ENCODE data around the gene MCOLN1. TPM values are rescaled to one million over a fixed set of nuclear protein-coding genes. Genes with fewer than 3 reads are reported as not detected.

Gene MCOLN1
- total RNA-seq, 1 experiment from 2014 or later, result 15.7 TPM

- Histone ChIP-seq H3K4ac (ENCODE audit: low read depth, low read length) (no peak overlapping the region), H2BK15ac (ENCODE audit: low read depth, low read length) (no peak overlapping the region), H2BK20ac (ENCODE audit: low read depth, low read length, poor library complexity, severe bottlenecking) (no peak overlapping the region), H3K14ac (ENCODE audit: insufficient read depth, low read length) (no peak overlapping the region), H3K79me1 (ENCODE audit: insufficient read depth, low read depth, low read length, poor library complexity, severe bottlenecking) (no peaks in the 10 kb centered on the region), H3K9me3 (ENCODE audit: control insufficient read depth, low read depth, low read length) (no peaks in the 10 kb centered on the region), H3K23me2 (ENCODE audit: insufficient read length, low read depth, low read length, poor library complexity, severe bottlenecking) (no peaks in the 10 kb centered on the region), H4K5ac (ENCODE audit: insufficient read length, low read depth, low read length) (no peak overlapping the region), H3K4me1 (ENCODE audit: insufficient read depth, low read length) (no peaks in the 10 kb centered on the region), H3K9ac (ENCODE audit: extremely low read depth, insufficient read length, low read length) (no peak overlapping the region), H2BK120ac (ENCODE audit: low read depth, low read length, poor library complexity, severe bottlenecking) (no peak overlapping the region), H4K20me1 (ENCODE audit: control insufficient read depth, insufficient read depth, insufficient read length) (no peaks in the 10 kb centered on the region), H3K18ac (ENCODE audit: insufficient read length, low read depth, low read length) (no peak overlapping the region), H3T11ph (ENCODE audit: low read length) (no peak overlapping the region), H3K27me3 (ENCODE audit: insufficient read depth, low read length) (no peaks in the 10 kb centered on the region), H3K4me2 (ENCODE audit: insufficient read depth, insufficient read length, low read length) (no peak overlapping the region), H2BK5ac (ENCODE audit: insufficient read length, low read length) (no peak overlapping the region), H3K79me2 (ENCODE audit: insufficient read depth, low read length) (no peaks in the 10 kb centered on the region), H2AFZ (ENCODE audit: low read length) (no peak overlapping the region), H4K8ac (replicated peaks; ENCODE audit: insufficient read length, low read depth, low read length) (no peak overlapping the region), H3K56ac (ENCODE audit: insufficient read length, low read depth, low read length) (no peak overlapping the region), H3K23ac (ENCODE audit: insufficient read length, low read depth, low read length) (no peak overlapping the region), H2AK5ac (ENCODE audit: insufficient read length, low read length) (no peak overlapping the region), H3K27ac (ENCODE audit: insufficient read length, low read depth, low read length) (no peak overlapping the region), H2BK12ac (ENCODE audit: insufficient read length, low read depth, low read length) (no peak overlapping the region), H4K91ac (ENCODE audit: insufficient read length, low read depth, low read length) (no peak overlapping the region)
- Mint-ChIP-seq H3K27me3 (ENCODE audit: low read depth) (peaks cover 60% of the 10 kb centered on the region), H3K27ac (no peak overlapping the region), H3K9me3 (no peaks in the 10 kb centered on the region), H3K4me1 (no peaks in the 10 kb centered on the region), H3K36me3 (ENCODE audit: insufficient read depth in 1 of 3, low read depth in 3 of 3) (no peaks in the 10 kb centered on the region), H3K4me3 (no peak overlapping the region)
- no peak for DNase-seq
- no CpG with 5 or more reads among the region's 6 CpGs for WGBS (ENCODE audit: extremely low coverage, insufficient read length, low lambda C conversion rate)
- TF ChIP-seq CTCF (conservative IDR thresholded peaks at IDR 0.05), result no peak
These were observed 56.8 kb downstream of the MCOLN1 start for GRCh38 chr19:7579182-7579581.

Measured in H9 (cell line).